ENCODE data around the gene DHDDS.

Gene DHDDS

DNA sequence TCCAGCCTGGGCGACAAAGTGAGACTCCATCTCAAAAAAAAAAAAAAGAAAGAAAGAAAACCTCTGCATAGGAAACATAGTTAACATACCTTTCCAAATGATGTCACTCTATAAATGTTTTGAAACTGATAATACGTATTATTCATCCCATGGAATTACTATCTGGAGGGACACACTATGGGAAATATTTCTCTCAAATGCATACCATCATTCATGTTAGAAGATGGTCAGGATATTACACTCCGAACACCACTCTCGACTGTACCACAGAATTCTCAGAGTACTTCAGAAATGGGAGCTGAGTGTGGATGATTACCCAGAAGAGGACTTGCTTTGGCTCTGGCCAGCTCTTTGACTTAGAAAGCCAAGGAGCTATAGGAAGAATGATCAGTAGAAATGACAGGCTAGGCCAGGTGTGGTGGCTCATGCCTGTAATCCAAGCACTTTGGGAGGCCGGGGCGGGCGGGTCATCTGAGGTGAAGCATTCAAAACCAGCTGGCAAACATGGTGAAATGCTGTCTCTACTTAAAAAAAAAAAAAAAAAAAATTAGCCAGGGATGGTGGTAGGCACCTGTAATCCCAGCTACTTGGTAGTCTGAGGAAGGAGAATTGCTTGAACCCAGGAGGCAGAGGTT is 26.7 kb upstream of the DHDDS start:
- Histone ChIP-seq H3K4me3 (IDR thresholded peaks at IDR 0.05; ENCODE audit: insufficient read depth, low read depth, low read length) (no peak overlapping the region), H3K9ac (no peak overlapping the region), H3K4me2 (no peak overlapping the region), H3K27ac (no peak overlapping the region), H3K27me3 (ENCODE audit: insufficient read depth, low read depth) (peaks cover 30% of the 10 kb centered on the region), H3K4me1 (ENCODE audit: low read depth, poor library complexity, severe bottlenecking) (no peaks in the 10 kb centered on the region), H2AFZ (ENCODE audit: low read depth) (no peak overlapping the region), H3K79me2 (ENCODE audit: insufficient read depth, low read depth) (no peaks in the 10 kb centered on the region), H3K36me3 (ENCODE audit: insufficient read depth) (no peaks in the 10 kb centered on the region), H4K20me1 (ENCODE audit: insufficient read depth) (no peaks in the 10 kb centered on the region)
- TF ChIP-seq, protein P1, sequence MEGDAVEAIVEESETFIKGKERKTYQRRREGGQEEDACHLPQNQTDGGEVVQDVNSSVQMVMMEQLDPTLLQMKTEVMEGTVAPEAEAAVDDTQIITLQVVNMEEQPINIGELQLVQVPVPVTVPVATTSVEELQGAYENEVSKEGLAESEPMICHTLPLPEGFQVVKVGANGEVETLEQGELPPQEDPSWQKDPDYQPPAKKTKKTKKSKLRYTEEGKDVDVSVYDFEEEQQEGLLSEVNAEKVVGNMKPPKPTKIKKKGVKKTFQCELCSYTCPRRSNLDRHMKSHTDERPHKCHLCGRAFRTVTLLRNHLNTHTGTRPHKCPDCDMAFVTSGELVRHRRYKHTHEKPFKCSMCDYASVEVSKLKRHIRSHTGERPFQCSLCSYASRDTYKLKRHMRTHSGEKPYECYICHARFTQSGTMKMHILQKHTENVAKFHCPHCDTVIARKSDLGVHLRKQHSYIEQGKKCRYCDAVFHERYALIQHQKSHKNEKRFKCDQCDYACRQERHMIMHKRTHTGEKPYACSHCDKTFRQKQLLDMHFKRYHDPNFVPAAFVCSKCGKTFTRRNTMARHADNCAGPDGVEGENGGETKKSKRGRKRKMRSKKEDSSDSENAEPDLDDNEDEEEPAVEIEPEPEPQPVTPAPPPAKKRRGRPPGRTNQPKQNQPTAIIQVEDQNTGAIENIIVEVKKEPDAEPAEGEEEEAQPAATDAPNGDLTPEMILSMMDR (conservative IDR thresholded peaks at IDR 0.05; ENCODE audit: low read depth, low read length), result no peak

DNA sequence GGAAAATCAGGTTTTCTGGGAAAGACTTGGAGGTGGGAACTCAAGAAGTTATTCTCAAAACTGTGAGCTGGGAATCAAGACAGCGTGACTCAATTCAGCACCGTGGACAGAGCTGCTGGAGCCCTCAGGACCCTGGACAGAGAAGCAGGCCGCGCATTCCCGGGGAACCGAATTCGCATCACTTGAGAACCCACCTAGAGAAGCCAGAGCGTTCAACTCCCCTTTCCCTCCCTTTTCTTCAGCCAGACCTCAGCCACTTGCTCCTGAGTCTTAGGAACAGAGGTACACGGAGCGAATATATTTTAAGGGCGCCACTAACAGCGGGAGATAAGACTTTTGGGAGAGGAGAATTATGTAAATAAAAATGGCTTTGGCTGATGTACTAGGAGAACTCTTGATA is 23.5 kb upstream of the DHDDS start:
- no peak overlapping the region for H3K27ac ChIP-seq
- peaks cover 57% of the 10 kb centered on the region for H3K27me3 ChIP-seq (ENCODE audit: insufficient read depth, low read depth)
- H3K79me2 ChIP-seq (ENCODE audit: insufficient read depth, low read depth), result no peaks in the 10 kb centered on the region
- no peak overlapping the region for H3K4me3 ChIP-seq (IDR thresholded peaks at IDR 0.05; ENCODE audit: insufficient read depth, low read depth, low read length)
- H3K4me1 ChIP-seq (ENCODE audit: low read depth, poor library complexity, severe bottlenecking), result no peaks in the 10 kb centered on the region
- H2AFZ ChIP-seq (ENCODE audit: low read depth), result no peak overlapping the region
- H3K36me3 ChIP-seq (ENCODE audit: insufficient read depth), result no peaks in the 10 kb centered on the region
- H4K20me1 ChIP-seq (ENCODE audit: insufficient read depth), result no peaks in the 10 kb centered on the region
- TF ChIP-seq, protein P1 (conservative IDR thresholded peaks at IDR 0.05; ENCODE audit: low read depth, low read length), result no peak
- H3K9ac ChIP-seq, result no peak overlapping the region
- H3K4me2 ChIP-seq, result no peak overlapping the region

DNA sequence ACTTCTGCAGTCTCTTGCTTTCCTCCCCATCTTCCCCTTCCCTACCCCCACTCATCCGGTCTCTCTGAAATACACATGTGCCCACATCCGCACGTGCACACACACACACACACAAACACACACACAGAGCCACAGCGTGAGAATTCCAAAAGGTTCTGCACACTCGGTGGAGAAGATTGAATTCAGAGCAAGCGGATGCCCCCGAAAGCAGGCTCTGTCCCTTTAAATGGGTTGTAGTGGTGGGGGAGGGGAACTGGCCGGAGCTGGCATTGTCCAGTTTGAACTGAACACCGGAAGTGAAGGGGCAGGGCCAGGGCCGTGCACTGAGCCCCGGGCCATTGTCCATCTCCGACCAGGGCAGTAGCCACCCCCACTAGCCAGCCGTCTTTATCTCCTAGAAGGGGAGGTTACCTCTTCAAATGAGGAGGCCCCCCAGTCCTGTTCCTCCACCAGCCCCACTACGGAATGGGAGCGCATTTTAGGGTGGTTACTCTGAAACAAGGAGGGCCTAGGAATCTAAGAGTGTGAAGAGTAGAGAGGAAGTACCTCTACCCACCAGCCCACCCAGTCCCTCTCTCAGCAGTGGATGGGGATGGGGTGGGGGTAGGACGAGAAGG is 22.8 kb upstream of the DHDDS start:
- Histone ChIP-seq H3K4me3 (IDR thresholded peaks at IDR 0.05; ENCODE audit: insufficient read depth, low read depth, low read length) (no peak overlapping the region), H3K27ac (no peak overlapping the region), H3K9ac (no peak overlapping the region), H4K20me1 (ENCODE audit: insufficient read depth) (no peaks in the 10 kb centered on the region), H3K4me2 (no peak overlapping the region), H3K36me3 (ENCODE audit: insufficient read depth) (no peaks in the 10 kb centered on the region), H3K27me3 (ENCODE audit: insufficient read depth, low read depth) (peaks cover 63% of the 10 kb centered on the region), H2AFZ (ENCODE audit: low read depth) (no peak overlapping the region), H3K79me2 (ENCODE audit: insufficient read depth, low read depth) (no peaks in the 10 kb centered on the region), H3K4me1 (ENCODE audit: low read depth, poor library complexity, severe bottlenecking) (no peaks in the 10 kb centered on the region)
- TF ChIP-seq, protein P1 (conservative IDR thresholded peaks at IDR 0.05; ENCODE audit: low read depth, low read length), result no peak

DNA sequence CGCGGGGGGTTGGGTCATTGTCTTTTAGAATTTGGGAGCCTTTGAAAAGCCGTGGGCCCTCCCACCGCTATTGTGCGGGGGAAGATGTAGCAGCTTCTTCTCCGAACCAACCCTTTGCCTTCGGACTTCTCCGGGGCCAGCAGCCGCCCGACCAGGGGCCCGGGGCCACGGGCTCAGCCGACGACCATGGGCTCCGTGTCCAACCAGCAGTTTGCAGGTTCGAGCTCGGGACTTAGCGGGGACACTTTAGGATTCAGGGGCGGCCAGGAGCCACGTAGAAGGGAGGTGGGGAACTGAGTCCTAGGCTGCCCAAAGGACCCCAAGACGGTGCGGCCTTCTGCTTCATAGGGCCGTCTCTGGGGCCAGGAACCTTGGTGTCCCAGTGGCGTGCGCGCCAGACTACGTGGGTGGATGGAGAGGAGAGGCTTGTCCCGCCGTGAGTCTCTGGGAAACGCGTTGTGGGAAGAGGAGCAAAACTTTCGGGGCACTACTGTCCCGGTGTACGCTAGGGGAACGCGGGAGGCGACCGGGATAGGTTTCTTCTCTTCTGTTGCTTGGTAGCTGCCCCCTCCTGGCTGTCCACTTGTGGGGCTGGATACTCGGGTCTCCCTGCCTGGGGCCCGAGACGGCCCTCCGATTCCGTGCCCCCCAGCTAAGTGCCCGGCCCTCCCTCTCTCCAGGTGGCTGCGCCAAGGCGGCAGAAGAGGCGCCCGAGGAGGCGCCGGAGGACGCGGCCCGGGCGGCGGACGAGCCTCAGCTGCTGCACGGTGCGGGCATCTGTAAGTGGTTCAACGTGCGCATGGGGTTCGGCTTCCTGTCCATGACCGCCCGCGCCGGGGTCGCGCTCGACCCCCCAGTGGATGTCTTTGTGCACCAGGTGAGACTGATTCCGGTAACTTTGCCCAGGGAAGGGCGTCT is 21.2 kb upstream of the DHDDS start, which contains the start of gene LIN28A:
TSS of gene LIN28A (plus strand) at position 112 of the 918 bp plus-strand sequence. CDS start at position 187, 75 bp downstream.
- Histone ChIP-seq H4K20me1 (ENCODE audit: insufficient read depth) (no peaks in the 10 kb centered on the region), H3K27ac (no peak within 1 kb of the TSS), H3K36me3 (ENCODE audit: insufficient read depth) (no peaks in the 10 kb centered on the region), H3K9ac (no peak within 1 kb of the TSS), H3K4me3 (IDR thresholded peaks at IDR 0.05; ENCODE audit: insufficient read depth, low read depth, low read length) (no peak within 1 kb of the TSS), H3K4me1 (ENCODE audit: low read depth, poor library complexity, severe bottlenecking) (no peaks in the 10 kb centered on the region), H3K27me3 (ENCODE audit: insufficient read depth, low read depth) (peaks cover 66% of the 10 kb centered on the region), H2AFZ (ENCODE audit: low read depth) (no peak within 1 kb of the TSS), H3K4me2 (no peak within 1 kb of the TSS), H3K79me2 (ENCODE audit: insufficient read depth, low read depth) (no peaks in the 10 kb centered on the region)
- TF ChIP-seq, protein P1 (conservative IDR thresholded peaks at IDR 0.05; ENCODE audit: low read depth, low read length), result no peak

Data from KMS-11 (cell line).